ENCODE results near the gene MNAT1.

Gene MNAT1

GRCh38 chr14:60738843-60739508 lies 4.4 kb downstream of the MNAT1 start:
- no peak for TF ChIP-seq POLR2AphosphoS5 (IDR thresholded peaks at IDR 0.05; ENCODE audit: low read depth, low read length)
- TF ChIP-seq SIN3A (IDR thresholded peaks at IDR 0.05; ENCODE audit: borderline replicate concordance, insufficient read depth, low read length), result no peak
- TF ChIP-seq FOXP2 (optimal IDR thresholded peaks at IDR 0.05; ENCODE audit: borderline replicate concordance, extremely low read depth, extremely low read length, insufficient read depth), result no peak
- TF ChIP-seq TAF1 (IDR thresholded peaks at IDR 0.05; ENCODE audit: borderline replicate concordance, insufficient read depth, low read length), result no peak
- no peak for TF ChIP-seq REST (IDR thresholded peaks at IDR 0.05; ENCODE audit: insufficient read depth in 1 of 2, low read depth in 2 of 2, low read length in 2 of 2)

- TF ChIP-seq FOXP2 (optimal IDR thresholded peaks at IDR 0.05; ENCODE audit: borderline replicate concordance, extremely low read depth, extremely low read length, insufficient read depth), result no peak
- no peak for TF ChIP-seq REST (IDR thresholded peaks at IDR 0.05; ENCODE audit: insufficient read depth in 1 of 2, low read depth in 2 of 2, low read length in 2 of 2)
- TF ChIP-seq POLR2AphosphoS5 (IDR thresholded peaks at IDR 0.05; ENCODE audit: low read depth, low read length), result no peak
- no peak for TF ChIP-seq SIN3A (IDR thresholded peaks at IDR 0.05; ENCODE audit: borderline replicate concordance, insufficient read depth, low read length)
- TF ChIP-seq TAF1 (IDR thresholded peaks at IDR 0.05; ENCODE audit: borderline replicate concordance, insufficient read depth, low read length), result no peak
Observed at GRCh38 chr14:60744566-60744965, 10.0 kb downstream of the MNAT1 start.

- TF ChIP-seq POLR2AphosphoS5 (IDR thresholded peaks at IDR 0.05; ENCODE audit: low read depth, low read length), result no peak
- TF ChIP-seq FOXP2 (optimal IDR thresholded peaks at IDR 0.05; ENCODE audit: borderline replicate concordance, extremely low read depth, extremely low read length, insufficient read depth), result no peak
- TF ChIP-seq SIN3A (IDR thresholded peaks at IDR 0.05; ENCODE audit: borderline replicate concordance, insufficient read depth, low read length), result no peak
- TF ChIP-seq TAF1 (IDR thresholded peaks at IDR 0.05; ENCODE audit: borderline replicate concordance, insufficient read depth, low read length), result no peak
- TF ChIP-seq REST (IDR thresholded peaks at IDR 0.05; ENCODE audit: insufficient read depth in 1 of 2, low read depth in 2 of 2, low read length in 2 of 2), result no peak
Observed at GRCh38 chr14:60753264-60754119, 18.9 kb downstream of the MNAT1 start.

GRCh38 chr14:60756847-60757246 lies 22.3 kb downstream of the MNAT1 start:
- TF ChIP-seq TAF1 (IDR thresholded peaks at IDR 0.05; ENCODE audit: borderline replicate concordance, insufficient read depth, low read length) (no peak), POLR2AphosphoS5 (IDR thresholded peaks at IDR 0.05; ENCODE audit: low read depth, low read length) (no peak), FOXP2 (optimal IDR thresholded peaks at IDR 0.05; ENCODE audit: borderline replicate concordance, extremely low read depth, extremely low read length, insufficient read depth) (no peak), SIN3A (IDR thresholded peaks at IDR 0.05; ENCODE audit: borderline replicate concordance, insufficient read depth, low read length) (no peak), REST (IDR thresholded peaks at IDR 0.05; ENCODE audit: insufficient read depth in 1 of 2, low read depth in 2 of 2, low read length in 2 of 2) (no peak)
